GM23338 (cell line): ENCODE measurements around the gene HACD2. TPM values are rescaled to one million over a fixed set of nuclear protein-coding genes. Genes with fewer than 3 reads are reported as not detected.

Source experiments
- ATAC-seq: fragments of 200-7000 bp; cut with Tn5 transposase; 3 replicates; pipeline ENCODE4 v1.9.1; 2020
- DNase-seq: peaks from one replicate; pipeline ENCODE4 v3.0.0-alpha.2; 2015; ENCODE audit warnings: low spot score
- H2AFZ ChIP-seq: fragments of 200-600 bp; sonication (generic); 2 replicates; pipeline ENCODE4 v1.8.0; 2016; ENCODE audit warnings: antibody characterized with exemption, mild to moderate bottlenecking, moderate library complexity
- H3F3A ChIP-seq: fragments of 200-600 bp; sonication (generic); replicated peaks from 2 replicates; pipeline ENCODE4 v1.8.0; 2017; ENCODE audit warnings: antibody characterized with exemption, mixed run types, low read depth
- H3K27ac ChIP-seq: fragments of 200-600 bp; sonication (generic); 2 replicates; pipeline ENCODE4 v1.6.1; 2016; ENCODE audit warnings: low read depth
- H3K27me3 ChIP-seq: fragments of 200-600 bp; sonication (generic); 2 replicates; pipeline ENCODE4 v1.8.0; 2016; ENCODE audit warnings: mild to moderate bottlenecking, mixed run types, moderate library complexity; ENCODE audit not compliant: insufficient read depth
- H3K36me3 ChIP-seq: fragments of 200-600 bp; sonication (generic); 2 replicates; pipeline ENCODE4 v1.8.0; 2016; ENCODE audit warnings: mild to moderate bottlenecking; ENCODE audit not compliant: insufficient read depth
- H3K4me1 ChIP-seq: fragments of 200-600 bp; sonication (generic); 2 replicates; pipeline ENCODE4 v1.8.0; 2016; ENCODE audit warnings: mild to moderate bottlenecking, moderate library complexity; ENCODE audit not compliant: insufficient read depth
- H3K4me2 ChIP-seq: fragments of 200-600 bp; sonication (generic); 2 replicates; pipeline ENCODE4 v1.7.1; 2017; ENCODE audit warnings: mixed run types
- H3K4me3 ChIP-seq: fragments of 200-600 bp; sonication (generic); 2 replicates; pipeline ENCODE4 v1.6.1; 2016; ENCODE audit warnings: mixed run types
- H3K79me2 ChIP-seq: fragments of 200-600 bp; sonication (generic); replicated peaks from 2 replicates; pipeline ENCODE4 v1.8.0; 2017; ENCODE audit warnings: mild to moderate bottlenecking; ENCODE audit not compliant: insufficient read depth
- H3K9me2 ChIP-seq: fragments of 200-600 bp; sonication (generic); 2 replicates; pipeline ENCODE4 v1.8.0; 2017; ENCODE audit not compliant: insufficient read depth
- H4K20me1 ChIP-seq: fragments of 200-600 bp; sonication (generic); replicated peaks from 2 replicates; pipeline ENCODE4 v1.8.0; 2017; ENCODE audit warnings: mild to moderate bottlenecking; ENCODE audit not compliant: insufficient read depth
- H3K27ac Mint-ChIP-seq: 2 replicates; pipeline ENCODE4 v1.8.0; 2020; ENCODE audit warnings: inconsistent platforms, mild to moderate bottlenecking, moderate library complexity, mixed read lengths
- H3K27me3 Mint-ChIP-seq: 3 replicates; pipeline ENCODE4 v1.8.0; 2022; ENCODE audit warnings: low read depth, mild to moderate bottlenecking, moderate library complexity, mixed read lengths, inconsistent platforms; ENCODE audit not compliant: insufficient read depth, poor library complexity
- H3K36me3 Mint-ChIP-seq: 3 replicates; pipeline ENCODE4 v1.8.0; 2021; ENCODE audit warnings: low read depth, mild to moderate bottlenecking, inconsistent platforms, moderate library complexity, mixed read lengths
- H3K4me1 Mint-ChIP-seq: 3 replicates; pipeline ENCODE4 v1.8.0; 2020; ENCODE audit warnings: mild to moderate bottlenecking, inconsistent platforms, mixed read lengths
- H3K4me3 Mint-ChIP-seq: 3 replicates; pipeline ENCODE4 v1.8.0; 2021; ENCODE audit warnings: moderate library complexity, mild to moderate bottlenecking, inconsistent platforms, mixed read lengths
- H3K9me3 Mint-ChIP-seq: 3 replicates; pipeline ENCODE4 v1.8.0; 2020; ENCODE audit warnings: moderate library complexity, mild to moderate bottlenecking, inconsistent platforms, mixed read lengths
- CREB1 ChIP-seq: fragments of 250-450 bp; sonication (Bioruptor Pico); IDR thresholded peaks from 2 replicates; pipeline ENCODE4 v1.5.0; 2020; ENCODE audit warnings: low read depth, mild to moderate bottlenecking, moderate library complexity
- ETS1 ChIP-seq: IDR thresholded peaks from 2 replicates; pipeline ENCODE4 v1.6.1; 2016; ENCODE audit warnings: antibody characterized with exemption
- EZH2 ChIP-seq: fragments of 200-600 bp; sonication (generic); IDR thresholded peaks from one replicate; pipeline ENCODE4 v1.8.0; 2017; ENCODE audit warnings: antibody characterized with exemption, mild to moderate bottlenecking, low read depth; ENCODE audit not compliant: unreplicated experiment
- EZH2phosphoT487 ChIP-seq: fragments of 200-600 bp; sonication (generic); IDR thresholded peaks from one replicate; pipeline ENCODE4 v1.8.1; 2018; ENCODE audit warnings: antibody characterized with exemption; ENCODE audit not compliant: unreplicated experiment
- NANOG ChIP-seq: IDR thresholded peaks from 2 replicates; pipeline ENCODE4 v1.6.1; 2016; ENCODE audit warnings: antibody characterized with exemption, borderline replicate concordance
- POLR2AphosphoS5 ChIP-seq: IDR thresholded peaks from 2 replicates; pipeline ENCODE4 v1.6.1; 2016; ENCODE audit warnings: antibody characterized with exemption, low read depth
- ZNF114 ChIP-seq: fragments of 250-450 bp; sonication (Bioruptor Pico); IDR thresholded peaks from 2 replicates; pipeline ENCODE4 v1.5.0; 2020; ENCODE audit warnings: mild to moderate bottlenecking, moderate library complexity
- ZNF331 ChIP-seq: fragments of 250-450 bp; sonication (Bioruptor Pico); IDR thresholded peaks from 2 replicates; pipeline ENCODE4 v1.5.0; 2020; ENCODE audit warnings: low read depth, mild to moderate bottlenecking, moderate library complexity
- polyA plus RNA-seq: library from polyadenylated mRNA; unstranded; fragments of >200 nt; fragmentation: Nextera tagmentation; extraction: Ambion mirVana; gene quantifications from 2 replicates; pipeline ENCODE4 v1.2.1, GENCODE V29; 2016
- total RNA-seq: library from RNA; depleted of rRNA; stranded (reverse); fragments of >200 nt; shearing (Covaris generic); gene quantifications from 2 replicates; pipeline ENCODE4 v1.2.3, GENCODE V29; 2014
- TF ChIP-seq, protein P1 (sequence below): fragments of 250-450 bp; sonication (Bioruptor Pico); IDR thresholded peaks from 2 replicates; pipeline ENCODE4 v1.5.0; 2020; ENCODE audit warnings: mild to moderate bottlenecking, moderate library complexity
- TF ChIP-seq, protein P2 (sequence below): IDR thresholded peaks from one replicate; pipeline ENCODE4 v1.6.1; 2018; ENCODE audit warnings: antibody characterized with exemption; ENCODE audit not compliant: unreplicated experiment

The HACD2 gene
- total and polyA plus RNA-seq, 2 experiments from 2014 or later = 13.4 to 31.5 TPM

- Histone ChIP-seq H3K27ac (no peak overlapping the region), H3F3A (no peaks in the 10 kb centered on the region; the same call in 1 of the 2 replicates), H3K4me1 (peaks cover 37% of the 10 kb centered on the region), H4K20me1 (no peaks in the 10 kb centered on the region), H3K4me2 (no peak overlapping the region), H3K27me3 (no peaks in the 10 kb centered on the region), H2AFZ (no peak overlapping the region), H3K4me3 (no peak overlapping the region), H3K36me3 (no peaks in the 10 kb centered on the region), H3K79me2 (no peaks in the 10 kb centered on the region), H3K9me2 (no peaks in the 10 kb centered on the region)
- DNase-seq = no peak
- Mint-ChIP-seq H3K36me3 (no peaks in the 10 kb centered on the region), H3K27ac (peak overlapping the region; percentile 79), H3K4me3 (no peak overlapping the region; the same call in 2 of the 3 replicates), H3K4me1 (peaks cover 54% of the 10 kb centered on the region), H3K27me3 (peaks cover 12% of the 10 kb centered on the region), H3K9me3 (no peaks in the 10 kb centered on the region)
- no peak for TF ChIP-seq EZH2
- no peak for TF ChIP-seq ETS1
- no peak for TF ChIP-seq POLR2AphosphoS5
- no peak for TF ChIP-seq EZH2phosphoT487
- TF ChIP-seq ZNF331 (CRISPR knock-in tag) = no peak
- TF ChIP-seq CREB1 (CRISPR knock-in tag) = no peak
- no peak for ATAC-seq
These were observed 49.5 kb upstream of the HACD2 start for GRCh38 chr3:123634149-123635051.

- H3K27me3 ChIP-seq = no peaks in the 10 kb centered on the region
- H3K4me2 ChIP-seq = no peak overlapping the region
- H3K27ac ChIP-seq = no peak overlapping the region
- no peak overlapping the region for H3K4me3 Mint-ChIP-seq
- no peaks in the 10 kb centered on the region for H3K36me3 ChIP-seq
- H3K4me3 ChIP-seq = no peak overlapping the region
- peak overlapping the region; percentile 67; the same call in 1 of the 2 replicates for H3K27ac Mint-ChIP-seq
- peaks cover 54% of the 10 kb centered on the region for H3K4me1 Mint-ChIP-seq
- no peaks in the 10 kb centered on the region for H3K9me2 ChIP-seq
- peaks cover 37% of the 10 kb centered on the region for H3K4me1 ChIP-seq
- no peaks in the 10 kb centered on the region for H3K9me3 Mint-ChIP-seq
- peaks cover 12% of the 10 kb centered on the region for H3K27me3 Mint-ChIP-seq
- no peaks in the 10 kb centered on the region for H4K20me1 ChIP-seq
- no peaks in the 10 kb centered on the region; the same call in 1 of the 2 replicates for H3F3A ChIP-seq
- DNase-seq = no peak
- H2AFZ ChIP-seq = no peak overlapping the region
- no peaks in the 10 kb centered on the region for H3K36me3 Mint-ChIP-seq
- no peak for ATAC-seq
- no peaks in the 10 kb centered on the region for H3K79me2 ChIP-seq
- TF ChIP-seq, protein P1, sequence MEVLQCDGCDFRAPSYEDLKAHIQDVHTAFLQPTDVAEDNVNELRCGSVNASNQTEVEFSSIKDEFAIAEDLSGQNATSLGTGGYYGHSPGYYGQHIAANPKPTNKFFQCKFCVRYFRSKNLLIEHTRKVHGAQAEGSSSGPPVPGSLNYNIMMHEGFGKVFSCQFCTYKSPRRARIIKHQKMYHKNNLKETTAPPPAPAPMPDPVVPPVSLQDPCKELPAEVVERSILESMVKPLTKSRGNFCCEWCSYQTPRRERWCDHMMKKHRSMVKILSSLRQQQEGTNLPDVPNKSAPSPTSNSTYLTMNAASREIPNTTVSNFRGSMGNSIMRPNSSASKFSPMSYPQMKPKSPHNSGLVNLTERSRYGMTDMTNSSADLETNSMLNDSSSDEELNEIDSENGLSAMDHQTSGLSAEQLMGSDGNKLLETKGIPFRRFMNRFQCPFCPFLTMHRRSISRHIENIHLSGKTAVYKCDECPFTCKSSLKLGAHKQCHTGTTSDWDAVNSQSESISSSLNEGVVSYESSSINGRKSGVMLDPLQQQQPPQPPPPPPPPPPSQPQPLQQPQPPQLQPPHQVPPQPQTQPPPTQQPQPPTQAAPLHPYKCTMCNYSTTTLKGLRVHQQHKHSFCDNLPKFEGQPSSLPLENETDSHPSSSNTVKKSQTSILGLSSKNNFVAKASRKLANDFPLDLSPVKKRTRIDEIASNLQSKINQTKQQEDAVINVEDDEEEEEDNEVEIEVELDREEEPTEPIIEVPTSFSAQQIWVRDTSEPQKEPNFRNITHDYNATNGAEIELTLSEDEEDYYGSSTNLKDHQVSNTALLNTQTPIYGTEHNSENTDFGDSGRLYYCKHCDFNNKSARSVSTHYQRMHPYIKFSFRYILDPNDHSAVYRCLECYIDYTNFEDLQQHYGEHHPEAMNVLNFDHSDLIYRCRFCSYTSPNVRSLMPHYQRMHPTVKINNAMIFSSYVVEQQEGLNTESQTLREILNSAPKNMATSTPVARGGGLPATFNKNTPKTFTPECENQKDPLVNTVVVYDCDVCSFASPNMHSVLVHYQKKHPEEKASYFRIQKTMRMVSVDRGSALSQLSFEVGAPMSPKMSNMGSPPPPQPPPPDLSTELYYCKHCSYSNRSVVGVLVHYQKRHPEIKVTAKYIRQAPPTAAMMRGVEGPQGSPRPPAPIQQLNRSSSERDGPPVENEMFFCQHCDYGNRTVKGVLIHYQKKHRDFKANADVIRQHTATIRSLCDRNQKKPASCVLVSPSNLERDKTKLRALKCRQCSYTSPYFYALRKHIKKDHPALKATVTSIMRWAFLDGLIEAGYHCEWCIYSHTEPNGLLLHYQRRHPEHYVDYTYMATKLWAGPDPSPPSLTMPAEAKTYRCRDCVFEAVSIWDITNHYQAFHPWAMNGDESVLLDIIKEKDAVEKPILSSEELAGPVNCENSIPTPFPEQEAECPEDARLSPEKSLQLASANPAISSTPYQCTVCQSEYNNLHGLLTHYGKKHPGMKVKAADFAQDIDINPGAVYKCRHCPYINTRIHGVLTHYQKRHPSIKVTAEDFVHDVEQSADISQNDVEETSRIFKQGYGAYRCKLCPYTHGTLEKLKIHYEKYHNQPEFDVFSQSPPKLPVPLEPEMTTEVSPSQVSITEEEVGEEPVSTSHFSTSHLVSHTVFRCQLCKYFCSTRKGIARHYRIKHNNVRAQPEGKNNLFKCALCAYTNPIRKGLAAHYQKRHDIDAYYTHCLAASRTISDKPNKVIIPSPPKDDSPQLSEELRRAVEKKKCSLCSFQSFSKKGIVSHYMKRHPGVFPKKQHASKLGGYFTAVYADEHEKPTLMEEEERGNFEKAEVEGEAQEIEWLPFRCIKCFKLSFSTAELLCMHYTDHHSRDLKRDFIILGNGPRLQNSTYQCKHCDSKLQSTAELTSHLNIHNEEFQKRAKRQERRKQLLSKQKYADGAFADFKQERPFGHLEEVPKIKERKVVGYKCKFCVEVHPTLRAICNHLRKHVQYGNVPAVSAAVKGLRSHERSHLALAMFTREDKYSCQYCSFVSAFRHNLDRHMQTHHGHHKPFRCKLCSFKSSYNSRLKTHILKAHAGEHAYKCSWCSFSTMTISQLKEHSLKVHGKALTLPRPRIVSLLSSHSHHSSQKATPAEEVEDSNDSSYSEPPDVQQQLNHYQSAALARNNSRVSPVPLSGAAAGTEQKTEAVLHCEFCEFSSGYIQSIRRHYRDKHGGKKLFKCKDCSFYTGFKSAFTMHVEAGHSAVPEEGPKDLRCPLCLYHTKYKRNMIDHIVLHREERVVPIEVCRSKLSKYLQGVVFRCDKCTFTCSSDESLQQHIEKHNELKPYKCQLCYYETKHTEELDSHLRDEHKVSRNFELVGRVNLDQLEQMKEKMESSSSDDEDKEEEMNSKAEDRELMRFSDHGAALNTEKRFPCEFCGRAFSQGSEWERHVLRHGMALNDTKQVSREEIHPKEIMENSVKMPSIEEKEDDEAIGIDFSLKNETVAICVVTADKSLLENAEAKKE (CRISPR knock-in tag) = no peak
- TF ChIP-seq EZH2phosphoT487 (no peak), ZNF331 (CRISPR knock-in tag) (no peak), ZNF114 (CRISPR knock-in tag) (no peak), NANOG (no peak)
- TF ChIP-seq, protein P2, sequence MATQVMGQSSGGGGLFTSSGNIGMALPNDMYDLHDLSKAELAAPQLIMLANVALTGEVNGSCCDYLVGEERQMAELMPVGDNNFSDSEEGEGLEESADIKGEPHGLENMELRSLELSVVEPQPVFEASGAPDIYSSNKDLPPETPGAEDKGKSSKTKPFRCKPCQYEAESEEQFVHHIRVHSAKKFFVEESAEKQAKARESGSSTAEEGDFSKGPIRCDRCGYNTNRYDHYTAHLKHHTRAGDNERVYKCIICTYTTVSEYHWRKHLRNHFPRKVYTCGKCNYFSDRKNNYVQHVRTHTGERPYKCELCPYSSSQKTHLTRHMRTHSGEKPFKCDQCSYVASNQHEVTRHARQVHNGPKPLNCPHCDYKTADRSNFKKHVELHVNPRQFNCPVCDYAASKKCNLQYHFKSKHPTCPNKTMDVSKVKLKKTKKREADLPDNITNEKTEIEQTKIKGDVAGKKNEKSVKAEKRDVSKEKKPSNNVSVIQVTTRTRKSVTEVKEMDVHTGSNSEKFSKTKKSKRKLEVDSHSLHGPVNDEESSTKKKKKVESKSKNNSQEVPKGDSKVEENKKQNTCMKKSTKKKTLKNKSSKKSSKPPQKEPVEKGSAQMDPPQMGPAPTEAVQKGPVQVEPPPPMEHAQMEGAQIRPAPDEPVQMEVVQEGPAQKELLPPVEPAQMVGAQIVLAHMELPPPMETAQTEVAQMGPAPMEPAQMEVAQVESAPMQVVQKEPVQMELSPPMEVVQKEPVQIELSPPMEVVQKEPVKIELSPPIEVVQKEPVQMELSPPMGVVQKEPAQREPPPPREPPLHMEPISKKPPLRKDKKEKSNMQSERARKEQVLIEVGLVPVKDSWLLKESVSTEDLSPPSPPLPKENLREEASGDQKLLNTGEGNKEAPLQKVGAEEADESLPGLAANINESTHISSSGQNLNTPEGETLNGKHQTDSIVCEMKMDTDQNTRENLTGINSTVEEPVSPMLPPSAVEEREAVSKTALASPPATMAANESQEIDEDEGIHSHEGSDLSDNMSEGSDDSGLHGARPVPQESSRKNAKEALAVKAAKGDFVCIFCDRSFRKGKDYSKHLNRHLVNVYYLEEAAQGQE = no peak
These were observed 48.7 kb upstream of the HACD2 start for GRCh38 chr3:123633530-123633929.
